H9 (cell line): ENCODE results near the gene PITX3. TPM values are rescaled to one million over a fixed set of nuclear protein-coding genes. Genes with fewer than 3 reads are reported as not detected.

ENCODE experiments used
- DNase-seq: peaks from one replicate; pipeline ENCODE4 v3.0.0-alpha.2; 2017
- H2AFZ ChIP-seq: one replicate; pipeline ENCODE4 v1.6.1; 2013; ENCODE audit warnings: mild to moderate bottlenecking, low read length, control low read depth, moderate library complexity
- H2AK5ac ChIP-seq: 2 replicates; pipeline ENCODE4 v1.6.1; 2013; ENCODE audit warnings: low read length, control low read depth, mixed read lengths; ENCODE audit not compliant: insufficient read length
- H2BK120ac ChIP-seq: one replicate; pipeline ENCODE4 v1.6.1; 2013; ENCODE audit warnings: low read depth, mild to moderate bottlenecking, low read length, control low read depth, inconsistent platforms; ENCODE audit not compliant: poor library complexity, severe bottlenecking
- H2BK12ac ChIP-seq: 2 replicates; pipeline ENCODE4 v1.6.1; 2013; ENCODE audit warnings: low read length, control low read depth, mixed read lengths, low read depth; ENCODE audit not compliant: insufficient read length
- H2BK15ac ChIP-seq: 2 replicates; pipeline ENCODE4 v1.6.1; 2013; ENCODE audit warnings: low read depth, low read length, control low read depth
- H2BK20ac ChIP-seq: one replicate; pipeline ENCODE4 v1.6.1; 2013; ENCODE audit warnings: low read depth, mild to moderate bottlenecking, low read length, control low read depth, inconsistent platforms; ENCODE audit not compliant: poor library complexity, severe bottlenecking
- H2BK5ac ChIP-seq: 2 replicates; pipeline ENCODE4 v1.6.1; 2013; ENCODE audit warnings: low read length, control low read depth, mixed read lengths; ENCODE audit not compliant: insufficient read length
- H3K14ac ChIP-seq: 2 replicates; pipeline ENCODE4 v1.6.1; 2013; ENCODE audit warnings: low read length, control low read depth; ENCODE audit not compliant: insufficient read depth
- H3K18ac ChIP-seq: 2 replicates; pipeline ENCODE4 v1.6.1; 2013; ENCODE audit warnings: low read depth, mild to moderate bottlenecking, mixed read lengths, low read length, control low read depth; ENCODE audit not compliant: insufficient read length
- H3K23ac ChIP-seq: 2 replicates; pipeline ENCODE4 v1.6.1; 2013; ENCODE audit warnings: low read length, control low read depth, mixed read lengths, low read depth; ENCODE audit not compliant: insufficient read length
- H3K23me2 ChIP-seq: 2 replicates; pipeline ENCODE4 v1.6.1; 2013; ENCODE audit warnings: low read depth, mild to moderate bottlenecking, mixed read lengths, low read length, control low read depth; ENCODE audit not compliant: insufficient read length, poor library complexity, severe bottlenecking
- H3K27ac ChIP-seq: 2 replicates; pipeline ENCODE4 v1.5.1; 2013; ENCODE audit warnings: low read length, control low read depth, mixed read lengths, low read depth; ENCODE audit not compliant: insufficient read length
- H3K27me3 ChIP-seq: 2 replicates; pipeline ENCODE4 v1.6.1; 2013; ENCODE audit warnings: low read length, control low read depth, inconsistent platforms; ENCODE audit not compliant: insufficient read depth
- H3K4ac ChIP-seq: 2 replicates; pipeline ENCODE4 v1.6.1; 2013; ENCODE audit warnings: low read depth, mild to moderate bottlenecking, control low read depth, inconsistent platforms, low read length, moderate library complexity
- H3K4me1 ChIP-seq: 2 replicates; pipeline ENCODE4 v1.6.1; 2013; ENCODE audit warnings: low read length, control low read depth, inconsistent platforms; ENCODE audit not compliant: insufficient read depth
- H3K4me2 ChIP-seq: 2 replicates; pipeline ENCODE4 v1.6.1; 2013; ENCODE audit warnings: low read length, control low read depth, mixed read lengths; ENCODE audit not compliant: insufficient read length, insufficient read depth
- H3K56ac ChIP-seq: 2 replicates; pipeline ENCODE4 v1.6.1; 2013; ENCODE audit warnings: low read depth, mild to moderate bottlenecking, mixed read lengths, low read length, control low read depth; ENCODE audit not compliant: insufficient read length
- H3K79me1 ChIP-seq: 2 replicates; pipeline ENCODE4 v1.6.1; 2013; ENCODE audit warnings: low read depth, mild to moderate bottlenecking, moderate library complexity, low read length, control low read depth, inconsistent platforms; ENCODE audit not compliant: insufficient read depth, poor library complexity, severe bottlenecking
- H3K79me2 ChIP-seq: 2 replicates; pipeline ENCODE4 v1.6.1; 2013; ENCODE audit warnings: low read length, control low read depth, inconsistent platforms; ENCODE audit not compliant: insufficient read depth
- H3K9ac ChIP-seq: 2 replicates; pipeline ENCODE4 v1.6.1; 2013; ENCODE audit warnings: low read length, control low read depth, mixed read lengths; ENCODE audit not compliant: insufficient read length; ENCODE audit errors: extremely low read depth
- H3K9me3 ChIP-seq: one replicate; pipeline ENCODE4 v1.6.1; 2013; ENCODE audit warnings: low read depth, low read length, inconsistent platforms; ENCODE audit not compliant: control insufficient read depth
- H3T11ph ChIP-seq: one replicate; pipeline ENCODE4 v1.6.1; 2013; ENCODE audit warnings: mild to moderate bottlenecking, low read length, control low read depth, inconsistent platforms
- H4K20me1 ChIP-seq: one replicate; pipeline ENCODE4 v1.6.1; 2013; ENCODE audit not compliant: control insufficient read depth, insufficient read length, insufficient read depth
- H4K5ac ChIP-seq: 2 replicates; pipeline ENCODE4 v1.6.1; 2013; ENCODE audit warnings: low read depth, mild to moderate bottlenecking, mixed read lengths, low read length, control low read depth; ENCODE audit not compliant: insufficient read length
- H4K8ac ChIP-seq: replicated peaks from 2 replicates; pipeline ENCODE4 v1.6.1; 2013; ENCODE audit warnings: low read length, control low read depth, mixed read lengths, low read depth; ENCODE audit not compliant: insufficient read length
- H4K91ac ChIP-seq: 2 replicates; pipeline ENCODE4 v1.6.1; 2013; ENCODE audit warnings: low read depth, mild to moderate bottlenecking, moderate library complexity, mixed read lengths, low read length, control low read depth; ENCODE audit not compliant: insufficient read length
- H3K27ac Mint-ChIP-seq, 3 experiments: 2 replicates in 2 of 3; 3 replicates in 1 of 3; pipeline ENCODE4 v1.8.0; 2020 to 2021; ENCODE audit warnings: mixed read lengths in 3 of 3, mild to moderate bottlenecking in 1 of 3, moderate library complexity in 1 of 3
- H3K27me3 Mint-ChIP-seq: 2 replicates; pipeline ENCODE4 v1.8.0; 2021; ENCODE audit warnings: low read depth, mild to moderate bottlenecking, moderate library complexity, mixed read lengths
- H3K36me3 Mint-ChIP-seq, 3 experiments: 2 replicates in 2 of 3; 3 replicates in 1 of 3; pipeline ENCODE4 v1.8.0; 2020 to 2021; ENCODE audit warnings: low read depth in 3 of 3, mixed read lengths in 3 of 3; ENCODE audit not compliant: insufficient read depth in 1 of 3
- H3K4me1 Mint-ChIP-seq, 2 experiments: 2 replicates each; pipeline ENCODE4 v1.8.0; 2020; ENCODE audit warnings: mixed read lengths in 2 of 2
- H3K4me3 Mint-ChIP-seq, 2 experiments: 2 replicates in 1 of 2; 3 replicates in 1 of 2; pipeline ENCODE4 v1.8.0; 2020 to 2021; ENCODE audit warnings: mild to moderate bottlenecking in 2 of 2, mixed read lengths in 2 of 2, moderate library complexity in 1 of 2
- H3K9me3 Mint-ChIP-seq, 2 experiments: 2 replicates in 1 of 2; 3 replicates in 1 of 2; pipeline ENCODE4 v1.8.0; 2020; ENCODE audit warnings: mild to moderate bottlenecking in 2 of 2, mixed read lengths in 2 of 2, moderate library complexity in 1 of 2
- CTCF ChIP-seq: fragments of 200-600 bp; sonication (generic); conservative IDR thresholded peaks from 3 replicates; pipeline ENCODE4 v1.8.0; 2021; ENCODE audit warnings: antibody characterized with exemption, mild to moderate bottlenecking
- WGBS: extraction: QIAGEN DNeasy Blood & Tissue Kit; methylation state at CpG from one replicate; pipeline ENCODE4 v1.1.7; 2013; ENCODE audit warnings: missing lambda C conversion rate, low lambda C conversion rate, mixed read lengths; ENCODE audit not compliant: insufficient read length; ENCODE audit errors: extremely low coverage; 5-methylcytosine and 5-hydroxymethylcytosine counted together
- total RNA-seq: library from RNA; stranded (reverse); gene quantifications from 2 replicates; pipeline ENCODE4 v1.2.1, GENCODE V29; 2021

PITX3 gene
- total RNA-seq, 1 experiment from 2014 or later = not detected

GRCh38 chr10:102208311-102209035, 32.8 kb downstream of the PITX3 start:
- Mint-ChIP-seq H3K4me3 (no peak overlapping the region), H3K27ac (no peak overlapping the region; a peak in 1 of 7 replicates), H3K9me3 (peaks cover 5 to 11% of the 10 kb centered on the region in 2 experiments), H3K4me1 (no peaks in the 10 kb centered on the region), H3K27me3 (peaks cover 27% of the 10 kb centered on the region), H3K36me3 (no peaks in the 10 kb centered on the region)
- Histone ChIP-seq H3K14ac (no peak overlapping the region), H3K56ac (no peak overlapping the region), H3K18ac (no peak overlapping the region), H2BK12ac (no peak overlapping the region), H3K4me2 (no peak overlapping the region), H3K9me3 (peaks cover 11% of the 10 kb centered on the region), H4K5ac (no peak overlapping the region), H2BK20ac (no peak overlapping the region), H4K8ac (no peak overlapping the region), H2AFZ (no peak overlapping the region), H4K91ac (no peak overlapping the region), H4K20me1 (no peaks in the 10 kb centered on the region), H2BK120ac (no peak overlapping the region), H2BK15ac (no peak overlapping the region), H3K79me1 (no peaks in the 10 kb centered on the region), H3K4ac (no peak overlapping the region), H3K4me1 (no peaks in the 10 kb centered on the region), H3K27me3 (no peaks in the 10 kb centered on the region), H3K23ac (no peak overlapping the region), H3T11ph (no peak overlapping the region), H3K27ac (no peak overlapping the region), H3K79me2 (no peaks in the 10 kb centered on the region), H3K23me2 (no peaks in the 10 kb centered on the region), H2BK5ac (no peak overlapping the region), H2AK5ac (no peak overlapping the region), H3K9ac (no peak overlapping the region)
- TF ChIP-seq CTCF = no peak
- no peak for DNase-seq
- no CpG with 5 or more reads among the region's 5 CpGs for WGBS
